Skin epidermis (tissue), 12 donors: ENCODE measurements around the gene GNA15.
A peak's percentile ranks its signal among the peaks of the same experiment; 100 is the strongest.
"Not testable (repeated sequence)": the region's sequence is repeated elsewhere in the genome, so short reads cannot be mapped to it uniquely, and the experiment has no call there.

Source experiments
- H3K27ac ChIP-seq, 21 experiments: fragments of 200-600 bp; sonication (generic) in 11 of 21; one replicate each; pipeline ENCODE4 v1.5.0; 2020; ENCODE audit warnings: mild to moderate bottlenecking in 3 of 21, inconsistent platforms in 2 of 21, moderate library complexity in 2 of 21
- H3K4me3 ChIP-seq, 7 experiments: fragments of 200-600 bp; sonication (generic) in 2 of 7; one replicate each; pipeline ENCODE4 v1.5.0; 2020; ENCODE audit warnings: inconsistent platforms in 2 of 7, mild to moderate bottlenecking in 2 of 7, moderate library complexity in 1 of 7

Gene GNA15

DNA sequence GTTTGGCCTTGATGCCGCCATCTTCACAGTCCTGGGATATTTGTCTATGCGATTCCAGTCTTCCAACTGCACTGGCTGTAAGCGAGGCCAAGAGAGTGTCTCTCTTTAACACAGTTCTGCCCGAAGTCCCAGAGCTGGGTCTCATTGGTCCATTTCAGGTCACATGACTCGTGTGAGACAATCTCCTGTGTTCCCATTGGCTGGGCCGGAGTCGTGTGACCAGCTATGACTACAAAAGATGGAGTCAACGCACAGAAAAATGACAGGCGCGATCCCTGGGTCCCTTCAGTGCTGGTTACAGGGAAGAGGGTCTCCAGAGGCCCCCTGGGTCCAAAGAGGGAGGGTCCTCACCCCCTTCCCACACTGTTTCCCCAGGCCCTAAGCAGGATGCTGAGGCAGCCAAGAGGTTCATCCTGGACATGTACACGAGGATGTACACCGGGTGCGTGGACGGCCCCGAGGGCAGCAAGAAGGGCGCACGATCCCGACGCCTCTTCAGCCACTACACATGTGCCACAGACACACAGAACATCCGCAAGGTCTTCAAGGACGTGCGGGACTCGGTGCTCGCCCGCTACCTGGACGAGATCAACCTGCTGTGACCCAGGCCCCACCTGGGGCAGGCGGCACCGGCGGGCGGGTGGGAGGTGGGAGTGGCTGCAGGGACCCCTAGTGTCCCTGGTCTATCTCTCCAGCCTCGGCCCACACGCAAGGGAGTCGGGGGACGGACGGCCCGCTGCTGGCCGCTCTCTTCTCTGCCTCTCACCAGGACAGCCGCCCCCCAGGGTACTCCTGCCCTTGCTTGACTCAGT, 26.8 kb downstream of the GNA15 start:
- Histone ChIP-seq H3K27ac (peak overlapping the region in 1 of 21 experiments; percentile 31), H3K4me3 (no peak overlapping the region)

DNA sequence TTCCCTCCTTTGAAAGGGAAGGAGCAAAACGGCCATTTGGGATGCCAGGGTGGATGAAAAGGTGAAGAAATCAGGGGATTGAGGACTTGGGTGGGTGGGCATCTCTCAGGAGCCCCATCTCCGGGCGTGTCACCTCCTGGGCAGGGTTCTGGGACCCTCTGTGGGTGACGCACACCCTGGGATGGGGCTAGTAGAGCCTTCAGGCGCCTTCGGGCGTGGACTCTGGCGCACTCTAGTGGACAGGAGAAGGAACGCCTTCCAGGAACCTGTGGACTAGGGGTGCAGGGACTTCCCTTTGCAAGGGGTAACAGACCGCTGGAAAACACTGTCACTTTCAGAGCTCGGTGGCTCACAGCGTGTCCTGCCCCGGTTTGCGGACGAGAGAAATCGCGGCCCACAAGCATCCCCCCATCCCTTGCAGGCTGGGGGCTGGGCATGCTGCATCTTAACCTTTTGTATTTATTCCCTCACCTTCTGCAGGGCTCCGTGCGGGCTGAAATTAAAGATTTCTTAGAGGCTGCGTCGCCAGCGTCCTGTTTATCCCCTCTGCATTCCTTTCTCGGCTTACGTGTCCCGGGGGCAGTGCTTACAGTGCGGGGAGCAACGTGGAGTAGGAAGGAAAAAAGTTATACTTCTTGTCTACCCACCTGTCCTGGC, 27.5 kb downstream of the GNA15 start:
- Histone ChIP-seq H3K4me3 (no peak overlapping the region), H3K27ac (peak overlapping the region in 2 of 21 experiments; percentile 4 to 7)

DNA sequence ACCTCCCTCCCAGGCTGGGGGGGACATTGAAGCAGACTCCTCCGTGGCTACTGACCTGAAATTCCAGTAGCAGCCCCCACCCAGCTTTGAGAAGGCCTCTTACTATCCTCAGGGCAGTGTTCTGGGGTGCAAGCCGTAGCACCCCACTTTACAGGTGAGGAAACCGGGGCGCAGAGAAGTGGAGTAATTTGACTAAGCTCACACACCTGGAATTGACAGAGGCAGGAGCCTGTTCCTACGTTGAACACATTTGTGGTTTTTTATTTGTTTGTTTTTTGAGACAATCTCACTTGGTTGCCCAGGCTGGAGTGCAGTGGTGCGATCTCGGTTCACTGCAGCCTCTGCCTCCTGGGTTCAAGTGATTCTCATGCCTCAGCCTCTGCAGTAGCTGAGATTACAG, 28.1 kb downstream of the GNA15 start:
- Histone ChIP-seq H3K27ac (peak overlapping the region in 1 of 21 experiments; percentile 55), H3K4me3 (no peak overlapping the region)

DNA sequence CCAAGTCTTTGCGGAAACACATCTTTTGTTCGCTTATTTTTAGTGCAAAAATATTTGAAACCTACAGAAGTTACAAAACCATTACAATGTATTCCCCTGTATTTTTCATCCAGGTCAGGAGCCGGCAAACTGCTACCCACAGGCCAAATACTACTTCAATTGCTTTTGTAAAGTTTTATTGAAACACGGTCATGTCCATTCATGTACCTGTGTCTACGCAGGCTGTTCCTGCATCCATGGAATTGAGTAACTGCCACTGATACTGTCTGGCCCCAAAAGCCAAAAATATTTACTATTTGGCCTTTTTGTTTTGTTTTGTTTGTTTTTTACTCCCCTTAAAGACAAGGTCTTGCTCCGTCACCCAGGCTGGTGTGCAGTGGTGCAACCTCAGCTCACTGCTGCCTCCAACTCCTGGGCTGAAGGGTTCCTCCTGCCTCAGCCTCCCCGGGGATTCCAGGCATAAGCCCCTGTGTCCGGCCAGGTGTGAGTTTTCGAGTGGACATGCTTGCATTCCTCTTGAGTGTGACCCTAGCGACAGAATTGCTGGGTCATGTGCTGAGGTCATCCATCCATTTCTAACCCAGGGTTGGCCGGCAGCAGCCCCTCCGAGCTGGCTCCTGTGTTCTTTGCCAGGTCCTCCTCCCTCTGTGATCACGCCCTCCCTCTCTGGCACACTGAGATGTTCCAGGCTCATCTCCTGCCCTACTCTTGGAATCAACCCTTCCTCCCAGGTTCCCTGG, 31.9 kb downstream of the GNA15 start:
- no peak overlapping the region for H3K4me3 ChIP-seq
- H3K27ac ChIP-seq: no peak overlapping the region

DNA sequence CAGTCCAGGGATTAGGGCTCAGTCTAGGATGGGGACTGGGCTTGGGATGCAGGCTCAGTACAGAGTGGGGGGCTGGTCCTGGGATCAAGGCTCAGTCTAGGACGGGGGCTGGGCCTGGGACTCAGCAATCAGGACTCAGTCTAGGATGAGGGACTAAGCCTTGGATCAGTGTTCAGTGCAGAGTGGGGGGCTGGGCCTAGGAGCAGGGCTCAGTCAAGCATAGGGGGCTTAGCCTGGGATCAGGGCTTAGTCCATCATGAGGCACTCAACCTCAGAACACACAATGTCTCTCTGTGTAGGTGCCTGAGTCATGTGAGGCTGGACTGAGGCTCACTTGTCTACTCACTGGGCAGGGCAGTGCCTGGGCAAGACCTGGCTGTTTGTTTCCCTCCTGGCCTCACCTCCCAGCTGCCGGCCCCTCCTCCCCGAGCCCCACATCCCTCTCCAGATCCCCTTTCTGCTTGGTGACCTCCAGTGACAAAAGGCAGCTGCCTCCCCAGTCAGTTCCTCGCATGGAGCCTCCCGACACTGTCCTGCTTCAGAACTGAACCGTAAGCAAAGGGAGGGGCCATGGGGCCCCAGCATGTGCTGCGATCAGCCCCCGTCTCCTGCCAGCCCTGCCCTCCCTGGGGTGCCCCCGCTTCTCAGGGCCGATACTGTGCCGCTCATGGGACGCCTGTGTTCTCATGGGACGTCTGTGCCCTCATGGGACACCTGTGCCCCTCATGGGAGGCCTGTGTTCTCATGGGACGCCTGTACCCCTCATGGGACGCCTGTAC, 36.2 kb downstream of the GNA15 start:
- Histone ChIP-seq H3K27ac (peak overlapping the region in 1 of 21 experiments; percentile 32), H3K4me3 (no peak overlapping the region)

DNA sequence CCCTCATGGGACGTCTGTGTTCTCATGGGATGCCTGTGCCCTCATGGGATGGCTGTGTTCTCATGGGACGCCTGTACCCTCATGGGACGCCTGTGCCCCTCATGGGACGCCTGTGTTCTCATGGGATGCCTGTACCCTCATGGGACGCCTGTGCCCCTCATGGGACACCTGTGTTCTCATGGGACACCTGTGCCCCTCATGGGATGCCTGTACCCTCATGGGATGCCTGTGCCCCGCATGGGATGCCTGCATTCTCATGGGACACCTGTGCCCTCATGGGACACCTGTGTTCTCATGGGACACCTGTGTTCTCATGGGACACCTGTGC, 36.8 kb downstream of the GNA15 start:
- not testable (repeated sequence) for H3K4me3 ChIP-seq
- H3K27ac ChIP-seq: peak overlapping the region in 1 of 21 experiments; percentile 32

DNA sequence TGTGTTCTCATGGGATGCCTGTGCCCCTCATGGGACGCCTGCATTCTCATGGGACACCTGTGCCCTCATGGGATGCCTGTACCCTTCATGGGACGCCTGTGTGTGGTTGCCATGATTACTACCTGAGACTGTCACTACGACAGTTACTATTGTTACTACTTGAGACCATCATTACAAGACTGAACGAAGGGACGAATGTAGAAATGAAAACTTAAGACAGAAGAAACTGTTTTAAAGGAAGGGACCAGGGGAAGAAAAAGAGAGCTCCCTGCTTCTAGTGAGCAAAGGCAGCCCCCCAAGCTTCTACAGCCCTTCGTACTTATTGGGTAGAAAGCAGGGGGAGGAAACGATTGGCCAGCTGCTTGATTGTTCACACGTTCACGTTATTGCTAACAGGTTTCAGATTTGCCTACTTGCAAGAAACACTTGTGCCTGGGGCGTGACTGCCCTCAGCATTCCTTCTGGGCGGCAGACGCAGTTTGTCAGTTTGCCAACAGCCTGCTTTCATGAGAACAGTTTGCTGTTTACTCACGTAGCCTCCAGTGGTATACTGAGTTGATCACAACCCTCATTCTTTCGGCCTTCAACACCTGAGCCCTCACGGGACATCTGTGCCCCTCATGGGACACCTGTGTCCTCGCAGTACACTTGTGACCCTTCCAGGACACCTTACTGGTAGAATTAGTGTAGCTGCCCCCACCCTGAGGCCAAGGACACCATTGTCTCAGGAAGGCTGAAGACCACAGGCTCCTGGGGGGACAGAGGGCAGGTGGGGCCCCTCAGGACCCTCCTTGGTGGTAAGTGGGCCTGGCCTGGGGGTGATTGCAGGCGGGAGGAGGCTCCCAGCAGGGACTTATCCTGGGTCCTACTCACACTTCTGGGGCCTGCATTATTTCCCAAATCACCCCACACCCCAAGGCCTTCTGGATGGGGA, 40.2 kb downstream of the GNA15 start:
- Histone ChIP-seq H3K27ac (peak overlapping the region in 19 of 21 experiments; percentile 9 to 85 (median 62)), H3K4me3 (no peak overlapping the region)

DNA sequence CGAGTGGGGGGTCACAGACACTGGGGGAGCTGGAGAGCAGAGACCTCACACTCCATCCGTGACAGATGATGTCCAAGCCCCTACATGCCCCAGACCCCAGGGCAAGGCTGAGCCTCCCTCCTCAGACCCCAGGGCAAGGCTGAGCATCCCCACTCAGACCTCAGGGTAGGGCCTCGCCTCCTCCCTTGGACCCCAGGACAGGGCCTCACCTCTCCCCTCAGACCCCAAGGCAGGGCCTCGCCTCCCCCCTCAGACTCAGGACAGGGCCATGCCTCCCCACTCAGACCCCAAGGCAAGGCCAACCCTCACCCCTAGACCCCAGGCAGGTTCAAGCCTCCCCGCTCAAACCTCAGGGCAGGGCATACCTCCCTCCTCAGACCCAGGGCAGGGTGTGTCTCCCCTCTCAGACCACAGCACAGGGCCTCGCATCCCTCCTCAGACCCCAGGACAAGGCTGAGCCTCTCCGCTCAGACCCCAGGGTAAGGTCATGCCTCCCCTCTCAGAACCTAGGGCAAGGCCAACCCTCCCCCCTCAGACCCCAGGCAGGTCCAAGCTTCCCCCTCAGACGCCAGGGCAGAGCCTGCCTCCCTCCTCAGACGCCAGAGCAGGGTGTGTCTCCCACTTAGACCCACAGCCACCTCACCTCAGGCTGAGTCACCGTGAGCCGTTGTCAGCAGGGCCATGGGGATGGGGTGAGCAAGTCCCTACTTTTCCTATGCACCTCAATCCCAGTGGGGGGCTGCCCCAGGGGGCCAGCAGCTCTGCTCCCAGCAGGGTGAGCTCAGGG, 41.1 kb downstream of the GNA15 start:
- Histone ChIP-seq H3K4me3 (no peak overlapping the region), H3K27ac (peak overlapping the region in 19 of 21 experiments; percentile 9 to 85 (median 62))

DNA sequence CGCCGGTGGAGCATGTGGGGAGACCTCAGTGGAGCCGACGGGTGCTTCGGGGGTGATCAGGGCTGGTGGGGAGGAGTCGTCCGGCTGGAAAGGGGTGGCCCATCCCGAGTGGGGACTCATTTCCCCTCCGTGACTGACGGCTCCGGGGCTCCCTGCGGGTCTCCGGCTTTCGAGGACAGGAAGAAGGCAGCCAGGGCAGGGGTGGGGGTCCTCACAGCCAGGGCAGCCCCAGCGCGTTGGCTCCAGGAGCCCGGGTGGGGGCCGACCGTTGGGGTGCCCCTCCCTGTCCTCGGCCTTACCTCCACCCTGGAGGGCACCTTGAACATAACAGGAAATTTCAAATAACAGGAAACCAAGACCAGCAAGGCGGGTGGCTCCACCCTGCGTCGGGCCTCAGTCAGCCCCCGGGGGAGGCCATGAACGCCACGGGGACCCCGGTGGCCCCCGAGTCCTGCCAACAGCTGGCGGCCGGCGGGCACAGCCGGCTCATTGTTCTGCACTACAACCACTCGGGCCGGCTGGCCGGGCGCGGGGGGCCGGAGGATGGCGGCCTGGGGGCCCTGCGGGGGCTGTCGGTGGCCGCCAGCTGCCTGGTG, 42.6 kb downstream of the GNA15 start, which contains the start of gene S1PR4:
TSS of gene S1PR4 (plus strand) at position 393 of the 596 bp plus-strand sequence. CDS start at position 417, 24 bp downstream.
- H3K27ac ChIP-seq: peak within 1 kb of the TSS in 20 of 21 experiments; percentile 54 to 98 (median 82)
- peak within 1 kb of the TSS; percentile 26 to 42 (median 35) for H3K4me3 ChIP-seq

DNA sequence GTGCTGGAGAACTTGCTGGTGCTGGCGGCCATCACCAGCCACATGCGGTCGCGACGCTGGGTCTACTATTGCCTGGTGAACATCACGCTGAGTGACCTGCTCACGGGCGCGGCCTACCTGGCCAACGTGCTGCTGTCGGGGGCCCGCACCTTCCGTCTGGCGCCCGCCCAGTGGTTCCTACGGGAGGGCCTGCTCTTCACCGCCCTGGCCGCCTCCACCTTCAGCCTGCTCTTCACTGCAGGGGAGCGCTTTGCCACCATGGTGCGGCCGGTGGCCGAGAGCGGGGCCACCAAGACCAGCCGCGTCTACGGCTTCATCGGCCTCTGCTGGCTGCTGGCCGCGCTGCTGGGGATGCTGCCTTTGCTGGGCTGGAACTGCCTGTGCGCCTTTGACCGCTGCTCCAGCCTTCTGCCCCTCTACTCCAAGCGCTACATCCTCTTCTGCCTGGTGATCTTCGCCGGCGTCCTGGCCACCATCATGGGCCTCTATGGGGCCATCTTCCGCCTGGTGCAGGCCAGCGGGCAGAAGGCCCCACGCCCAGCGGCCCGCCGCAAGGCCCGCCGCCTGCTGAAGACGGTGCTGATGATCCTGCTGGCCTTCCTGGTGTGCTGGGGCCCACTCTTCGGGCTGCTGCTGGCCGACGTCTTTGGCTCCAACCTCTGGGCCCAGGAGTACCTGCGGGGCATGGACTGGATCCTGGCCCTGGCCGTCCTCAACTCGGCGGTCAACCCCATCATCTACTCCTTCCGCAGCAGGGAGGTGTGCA, 43.3 kb downstream of the GNA15 start:
- Histone ChIP-seq H3K27ac (peak overlapping the region in 20 of 21 experiments; percentile 54 to 98 (median 82)), H3K4me3 (peak overlapping the region; percentile 26 to 42 (median 35))

DNA sequence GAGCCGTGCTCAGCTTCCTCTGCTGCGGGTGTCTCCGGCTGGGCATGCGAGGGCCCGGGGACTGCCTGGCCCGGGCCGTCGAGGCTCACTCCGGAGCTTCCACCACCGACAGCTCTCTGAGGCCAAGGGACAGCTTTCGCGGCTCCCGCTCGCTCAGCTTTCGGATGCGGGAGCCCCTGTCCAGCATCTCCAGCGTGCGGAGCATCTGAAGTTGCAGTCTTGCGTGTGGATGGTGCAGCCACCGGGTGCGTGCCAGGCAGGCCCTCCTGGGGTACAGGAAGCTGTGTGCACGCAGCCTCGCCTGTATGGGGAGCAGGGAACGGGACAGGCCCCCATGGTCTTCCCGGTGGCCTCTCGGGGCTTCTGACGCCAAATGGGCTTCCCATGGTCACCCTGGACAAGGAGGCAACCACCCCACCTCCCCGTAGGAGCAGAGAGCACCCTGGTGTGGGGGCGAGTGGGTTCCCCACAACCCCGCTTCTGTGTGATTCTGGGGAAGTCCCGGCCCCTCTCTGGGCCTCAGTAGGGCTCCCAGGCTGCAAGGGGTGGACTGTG, 44.0 kb downstream of the GNA15 start:
- H3K27ac ChIP-seq: peak overlapping the region in 20 of 21 experiments; percentile 24 to 98 (median 82)
- H3K4me3 ChIP-seq: peak overlapping the region; percentile 26 to 42 (median 35)

DNA sequence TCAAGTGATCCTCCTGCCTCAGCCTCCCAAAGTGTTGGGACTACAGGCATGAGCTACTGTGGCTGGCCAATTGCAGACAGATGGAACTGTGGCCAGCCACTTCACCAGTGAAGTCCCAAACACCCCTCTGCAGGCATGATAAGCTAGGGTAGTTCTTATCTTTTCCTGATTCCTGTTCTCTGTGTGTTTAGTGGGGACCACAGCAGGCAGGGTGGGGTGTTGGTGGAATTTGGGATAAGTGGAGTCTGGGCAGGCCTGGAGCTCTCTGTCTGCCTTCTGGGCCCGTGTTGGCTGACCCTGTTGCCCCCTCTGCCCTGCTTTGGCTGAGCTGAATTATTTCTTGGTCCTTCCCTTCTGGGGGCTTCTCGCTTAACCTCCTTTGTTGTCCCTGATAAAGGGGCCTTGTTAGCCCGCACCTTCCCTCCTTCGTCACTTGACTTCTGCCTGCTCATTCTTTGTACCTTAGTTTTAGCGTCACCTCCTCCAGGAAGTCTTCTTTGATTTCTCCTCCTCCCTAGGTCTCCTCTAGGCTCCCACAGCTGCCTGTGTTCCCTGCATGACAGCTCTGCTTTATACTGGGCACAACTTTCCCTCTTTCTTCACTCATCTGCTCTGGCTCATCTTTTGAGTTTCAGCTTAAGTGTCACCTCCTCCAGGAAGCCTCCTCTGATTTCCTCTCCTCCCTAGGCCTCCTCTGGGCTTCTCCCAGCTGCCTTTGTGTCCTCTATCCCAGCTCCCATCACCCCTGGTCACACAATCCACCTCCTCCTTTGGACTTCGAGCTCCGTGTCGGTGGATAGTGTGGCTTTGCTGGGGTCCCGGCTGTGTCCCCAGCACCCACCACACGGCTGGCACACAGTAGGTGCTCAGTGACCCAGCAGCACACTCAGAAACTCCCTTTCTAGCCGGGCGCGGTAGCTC, 48.1 kb downstream of the GNA15 start:
- Histone ChIP-seq H3K27ac (peak overlapping the region in 2 of 21 experiments; percentile 10 to 24), H3K4me3 (no peak overlapping the region)

DNA sequence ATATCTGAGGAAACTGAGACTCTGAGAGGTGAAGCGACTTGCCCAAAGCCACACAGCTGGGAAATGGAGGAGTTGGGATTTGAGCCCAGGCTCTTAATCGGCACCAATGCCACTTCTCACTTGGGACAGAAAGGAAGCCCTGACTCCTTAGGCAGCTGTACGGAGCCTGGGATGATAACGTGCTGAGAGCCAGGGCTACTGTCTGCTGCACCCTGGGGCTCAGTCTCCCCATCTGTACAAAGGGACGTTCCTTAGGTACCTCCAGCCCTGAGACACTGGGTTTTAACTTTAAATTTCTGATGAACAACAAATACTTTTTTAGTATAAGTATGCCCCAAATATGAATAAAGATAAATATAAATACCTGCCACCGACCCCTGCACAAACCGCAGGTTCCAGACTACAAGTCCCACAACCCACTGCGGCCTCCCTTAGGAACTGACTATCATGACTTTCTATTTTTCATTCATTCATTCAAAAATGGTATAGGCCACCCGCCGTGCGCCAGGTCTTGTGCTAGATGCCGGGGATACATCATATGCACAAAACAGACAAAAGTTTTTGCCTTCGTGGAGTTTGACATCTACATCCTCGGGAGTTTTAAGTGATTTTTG, 49.1 kb downstream of the GNA15 start:
- H3K27ac ChIP-seq: peak overlapping the region in 11 of 21 experiments; percentile 14 to 93 (median 83)
- H3K4me3 ChIP-seq: peak overlapping the region; percentile 73 to 99 (median 95)

DNA sequence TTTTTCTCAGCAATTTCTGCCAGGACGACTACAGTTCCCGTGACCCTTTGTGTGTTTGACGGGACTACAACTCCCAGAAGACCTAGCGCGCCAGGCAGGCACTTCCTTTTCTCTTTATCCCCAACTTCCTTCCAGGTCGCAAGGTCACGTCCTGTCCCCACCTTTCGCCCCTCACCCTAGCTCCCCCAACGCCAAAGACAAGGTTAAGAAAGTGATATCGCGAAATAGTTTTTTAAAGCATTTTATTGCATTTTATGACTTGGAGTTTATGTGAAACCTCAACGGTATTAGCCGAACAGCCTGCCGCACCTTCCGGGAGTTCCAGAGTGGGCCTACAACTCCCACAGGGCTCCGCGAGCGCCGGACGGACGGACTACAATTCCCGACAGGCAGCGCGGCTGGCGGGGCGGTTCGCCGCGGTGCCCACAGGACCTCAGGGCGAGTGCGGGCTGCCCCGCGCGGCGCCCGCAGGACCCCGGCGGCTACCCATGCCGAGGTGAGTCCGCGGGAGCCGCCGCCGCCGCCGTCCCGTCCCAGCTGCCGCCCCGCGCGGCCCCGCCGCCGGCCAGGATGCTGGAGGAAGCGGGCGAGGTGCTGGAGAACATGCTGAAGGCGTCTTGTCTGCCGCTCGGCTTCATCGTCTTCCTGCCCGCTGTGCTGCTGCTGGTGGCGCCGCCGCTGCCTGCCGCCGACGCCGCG, 49.8 kb downstream of the GNA15 start, which contains the start of gene NCLN:
TSS of gene NCLN (plus strand) at position 470 of the 699 bp plus-strand sequence. CDS start at position 571, 101 bp downstream.
- peak within 1 kb of the TSS; percentile 8 to 93 (median 85) for H3K27ac ChIP-seq
- H3K4me3 ChIP-seq: peak within 1 kb of the TSS; percentile 73 to 99 (median 95)
